HG02938 (cell line): ENCODE data around the gene SNUPN.

Experiments used
- ATAC-seq: cut with Tn5 transposase; IDR thresholded peaks from one replicate; pipeline ENCODE4 v1.9.1; 2021; ENCODE audit warnings: mild to moderate bottlenecking, moderate library complexity; ENCODE audit not compliant: unreplicated experiment

SNUPN gene

DNA sequence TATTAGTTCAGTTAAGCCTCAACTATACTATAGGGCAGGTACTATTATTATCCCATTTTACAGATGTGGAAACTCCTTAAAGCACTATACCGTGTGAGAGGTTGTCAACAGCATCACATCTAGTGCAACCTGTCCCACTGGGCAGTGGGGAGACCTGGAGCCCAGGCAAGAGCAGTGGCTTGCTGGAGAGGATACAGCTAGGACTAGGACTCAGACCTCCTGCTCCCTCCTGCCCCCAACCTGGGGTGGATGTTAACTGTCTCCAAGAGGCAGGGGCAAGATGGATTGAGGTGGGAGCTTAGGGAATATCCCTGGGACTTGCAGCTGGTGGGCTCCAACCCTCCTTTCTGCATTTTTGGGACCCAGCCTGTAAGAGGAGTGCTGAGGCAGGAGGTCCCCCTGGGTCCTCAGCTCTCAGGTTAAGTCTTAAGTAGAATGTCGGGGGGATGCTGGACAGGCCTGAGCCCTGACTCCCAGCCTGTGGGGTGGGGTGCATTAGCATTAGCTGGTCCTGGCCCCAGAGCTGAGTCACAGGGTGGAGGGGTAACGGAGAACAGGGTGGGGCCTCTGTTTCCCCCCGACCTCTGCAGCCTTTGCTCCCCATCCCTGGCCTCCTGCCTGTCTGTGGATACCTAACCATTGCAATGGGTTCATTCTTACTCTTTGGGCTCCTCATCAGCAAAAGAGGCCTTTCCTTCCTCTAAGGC is 28.8 kb upstream of the SNUPN start:
- ATAC-seq: no peak

DNA sequence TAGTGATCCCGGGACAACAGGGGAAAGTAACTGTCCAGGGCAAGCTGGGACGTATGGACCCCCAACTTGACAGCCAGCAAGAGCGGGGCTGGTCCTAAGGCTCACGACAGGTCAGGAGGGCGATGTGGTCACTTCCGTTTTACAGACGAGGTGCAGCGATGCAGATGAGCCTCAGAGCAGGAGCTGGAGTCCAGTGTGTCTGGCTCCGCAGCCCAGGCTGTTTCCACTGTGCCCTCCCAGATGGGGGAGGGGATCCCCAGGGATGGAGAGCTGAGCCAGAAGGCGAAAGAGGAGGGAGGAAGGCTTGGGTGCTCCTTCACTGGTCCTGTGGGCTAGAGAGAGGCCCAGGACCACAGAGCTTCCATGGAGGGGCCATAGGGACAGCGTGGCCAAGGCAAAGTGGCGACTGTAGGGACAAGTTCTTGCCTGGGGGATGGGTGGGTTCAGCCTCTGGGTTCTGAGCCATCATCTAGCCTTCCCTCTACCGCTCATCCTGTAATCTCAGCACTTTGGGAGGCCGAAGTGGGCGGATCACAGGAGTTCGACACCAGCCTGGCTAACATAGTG is 27.9 kb upstream of the SNUPN start:
- ATAC-seq: no peak

DNA sequence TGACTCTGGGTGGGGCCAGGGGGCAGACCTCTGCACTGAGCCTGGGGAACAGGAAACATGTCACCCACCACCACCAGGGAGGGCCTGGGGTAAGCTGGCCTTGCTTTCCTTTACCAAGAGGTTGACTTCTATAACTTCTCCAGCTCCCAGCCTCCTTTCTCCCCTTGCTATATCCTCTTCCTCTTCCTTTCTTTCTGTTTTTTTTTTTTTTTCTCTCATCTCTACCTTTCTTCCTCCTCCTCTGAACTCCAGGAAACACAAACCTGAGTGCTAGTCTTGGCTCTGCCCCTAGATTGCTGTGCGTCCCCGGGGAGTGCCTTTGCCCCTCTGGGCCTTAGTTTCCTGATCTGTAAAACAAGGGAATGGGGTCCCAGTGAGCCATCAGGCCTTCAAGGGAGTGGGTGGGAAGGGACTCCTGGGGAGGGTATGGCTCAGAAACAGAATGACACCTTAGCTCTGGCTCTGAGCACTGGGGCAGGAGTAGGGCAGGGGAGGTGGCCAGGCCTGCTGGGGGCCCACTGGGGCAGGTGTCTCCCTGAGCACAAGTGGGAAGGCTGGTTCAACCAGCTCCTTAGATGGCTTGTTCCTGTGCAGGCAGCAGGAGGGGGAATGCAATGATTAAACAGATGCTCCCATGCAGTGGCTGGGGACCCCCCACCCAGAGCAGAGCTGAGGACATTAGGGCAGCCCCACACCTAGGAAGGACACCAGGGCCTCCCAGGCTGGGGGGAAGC is 26.5 kb upstream of the SNUPN start:
- no peak for ATAC-seq

DNA sequence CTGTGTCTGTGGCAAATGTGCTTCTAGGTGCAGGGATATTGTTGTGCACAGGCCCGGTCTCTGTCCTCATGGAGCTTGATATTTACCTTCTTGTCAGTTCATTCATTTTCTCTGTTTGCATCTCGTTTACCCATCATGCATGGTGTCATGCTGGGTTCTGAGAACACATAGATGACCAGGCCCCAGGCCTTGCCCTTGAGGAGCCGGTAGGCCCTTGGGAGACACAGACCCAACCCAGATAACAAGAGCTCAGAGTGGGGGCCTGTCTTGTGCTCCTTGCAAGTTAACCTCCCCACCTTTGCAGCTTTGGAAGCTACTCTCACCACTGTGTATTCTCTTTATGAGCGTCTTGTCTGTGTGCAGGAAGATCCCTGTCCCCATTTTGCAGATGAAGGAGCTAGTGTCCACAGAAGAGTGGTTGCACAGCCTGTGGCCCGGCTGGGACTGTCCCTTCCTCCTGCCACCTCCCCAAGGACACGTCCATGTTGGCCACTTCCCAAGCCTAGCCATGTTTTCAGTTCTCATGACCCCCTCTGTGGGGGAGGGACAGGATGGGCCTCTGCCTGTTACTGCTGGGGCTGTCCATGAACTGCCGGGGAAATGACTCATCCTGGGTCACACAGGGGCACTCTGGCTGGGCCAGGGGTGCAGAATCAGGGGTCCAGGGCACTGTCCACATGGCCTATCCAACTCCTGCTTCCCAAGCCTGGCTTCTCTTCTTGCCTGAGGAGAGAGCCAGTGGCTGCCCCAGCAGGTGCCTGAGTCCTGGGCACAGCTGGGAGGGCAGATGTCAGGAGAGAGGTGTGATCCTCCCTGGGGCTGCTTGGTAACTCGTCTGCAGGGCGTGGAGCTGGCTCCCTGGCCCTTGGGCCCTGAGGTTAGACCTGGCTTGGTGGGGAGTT is 25.6 kb upstream of the SNUPN start:
- ATAC-seq: no peak

DNA sequence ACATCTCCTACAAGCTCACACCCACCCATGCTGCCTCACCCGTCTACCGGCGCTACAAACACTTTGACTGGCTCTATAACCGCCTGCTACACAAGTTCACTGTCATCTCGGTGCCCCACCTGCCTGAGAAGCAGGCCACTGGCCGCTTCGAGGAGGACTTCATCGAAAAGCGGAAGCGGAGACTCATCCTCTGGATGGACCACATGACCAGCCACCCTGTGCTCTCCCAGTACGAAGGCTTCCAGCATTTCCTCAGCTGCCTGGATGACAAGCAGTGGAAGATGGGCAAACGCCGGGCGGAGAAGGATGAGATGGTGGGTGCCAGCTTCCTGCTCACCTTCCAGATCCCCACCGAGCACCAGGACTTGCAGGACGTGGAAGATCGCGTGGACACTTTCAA is 24.3 kb upstream of the SNUPN start:
- no peak for ATAC-seq

DNA sequence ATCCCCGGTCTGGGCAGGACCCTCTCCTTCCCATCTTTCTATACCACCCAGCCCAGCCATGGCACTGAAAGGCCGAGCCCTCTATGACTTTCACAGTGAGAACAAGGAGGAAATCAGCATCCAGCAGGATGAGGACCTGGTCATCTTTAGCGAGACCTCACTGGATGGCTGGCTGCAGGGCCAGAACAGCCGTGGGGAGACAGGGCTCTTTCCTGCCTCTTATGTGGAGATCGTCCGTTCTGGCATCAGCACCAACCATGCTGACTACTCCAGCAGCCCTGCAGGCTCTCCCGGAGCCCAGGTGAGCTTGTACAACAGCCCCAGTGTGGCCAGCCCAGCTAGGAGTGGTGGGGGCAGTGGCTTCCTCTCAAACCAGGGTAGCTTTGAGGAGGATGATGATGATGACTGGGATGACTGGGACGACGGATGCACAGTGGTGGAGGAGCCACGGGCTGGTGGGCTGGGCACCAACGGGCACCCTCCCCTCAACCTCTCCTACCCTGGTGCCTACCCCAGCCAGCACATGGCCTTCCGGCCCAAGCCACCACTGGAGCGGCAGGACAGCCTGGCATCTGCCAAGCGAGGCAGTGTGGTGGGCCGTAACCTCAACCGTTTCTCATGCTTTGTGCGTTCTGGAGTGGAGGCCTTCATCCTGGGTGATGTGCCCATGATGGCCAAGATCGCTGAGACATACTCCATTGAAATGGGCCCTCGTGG is 23.7 kb upstream of the SNUPN start:
- no peak for ATAC-seq

DNA sequence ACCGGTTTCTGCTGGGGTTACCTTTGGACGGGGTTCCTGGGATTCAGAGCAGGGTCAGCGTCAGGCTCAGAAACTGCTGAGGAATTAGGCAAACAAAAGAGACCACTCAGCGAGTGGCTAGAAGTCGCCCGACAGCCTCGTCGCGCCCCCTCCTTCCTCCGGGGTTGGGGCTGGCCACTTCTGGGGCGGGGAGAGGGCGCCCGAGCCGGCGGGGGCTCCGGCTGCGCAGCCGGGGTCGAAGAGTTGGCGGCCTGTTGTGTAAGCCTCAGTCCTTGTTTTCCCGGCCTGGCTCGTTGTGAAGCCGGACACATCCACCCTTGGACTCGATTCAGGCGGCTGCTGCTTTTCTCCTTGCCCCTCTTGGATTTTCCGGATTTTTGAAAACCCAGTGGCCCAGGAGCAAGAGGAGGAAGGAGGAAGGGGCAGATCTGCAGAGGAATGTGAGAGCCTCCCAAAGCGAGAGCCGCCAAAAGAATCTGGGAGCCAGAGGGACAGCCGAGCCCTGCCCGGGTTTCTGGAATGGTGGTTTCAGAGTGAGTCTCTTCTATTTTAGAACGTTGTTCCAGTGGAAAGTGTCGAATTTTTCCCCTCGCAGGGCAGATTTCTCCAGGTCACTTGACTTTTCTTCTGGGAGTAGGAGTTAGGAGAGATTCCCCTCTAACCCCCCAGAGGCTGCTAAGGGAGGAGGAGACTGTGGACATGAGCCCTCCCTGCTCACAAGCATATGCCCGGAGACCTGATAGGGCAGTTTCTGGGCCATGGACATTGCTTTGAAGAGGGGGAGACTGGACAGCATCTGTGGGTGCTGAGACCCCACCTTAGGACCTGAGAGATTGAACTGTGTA is 22.9 kb upstream of the SNUPN start:
- no peak for ATAC-seq

DNA sequence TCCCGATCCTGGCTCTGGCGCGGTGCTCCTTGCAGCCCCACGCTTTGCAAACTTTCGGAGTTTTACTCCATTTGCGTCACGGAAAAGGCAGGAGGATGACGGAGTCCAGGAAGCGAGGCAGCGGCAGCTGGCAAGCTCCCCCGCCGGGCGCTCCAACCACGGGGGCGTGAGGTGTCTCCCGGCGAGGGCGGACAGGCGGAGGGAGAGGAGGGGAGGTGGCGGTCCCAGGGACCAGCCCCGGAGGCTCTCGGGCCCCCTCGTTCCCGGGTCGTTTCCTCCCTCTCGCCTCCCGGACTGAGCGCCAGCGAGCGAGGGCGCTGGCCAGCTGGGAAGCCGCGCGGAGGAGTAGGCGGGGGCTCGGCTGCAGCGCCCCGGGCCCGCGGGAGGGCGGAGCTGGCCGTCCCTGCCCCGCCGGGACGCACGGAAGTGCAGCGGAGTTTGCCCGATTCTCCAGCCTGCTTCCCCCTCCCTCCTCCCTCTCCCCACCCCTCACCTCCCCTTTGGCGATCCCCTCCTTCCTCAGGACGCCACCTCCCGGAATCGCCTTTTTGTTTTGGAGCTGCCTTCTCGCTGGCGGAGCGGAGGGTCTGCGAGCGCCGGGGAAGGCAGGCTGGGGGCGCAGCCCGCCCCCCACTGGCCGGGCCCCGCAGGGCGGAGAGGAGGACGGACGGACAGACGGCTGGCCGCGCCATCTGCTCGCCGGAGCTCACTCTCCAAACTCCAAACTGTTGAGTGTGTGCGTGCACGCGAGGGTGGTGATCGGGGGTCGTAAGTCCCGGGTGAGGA is 22.0 kb upstream of the SNUPN start, which contains the start of gene SNX33:
Gene SNX33 (plus strand): TSS at position 543 of the 786 bp plus-strand sequence. CDS start 1,191 bp downstream, outside the sequence.
- no peak for ATAC-seq

DNA sequence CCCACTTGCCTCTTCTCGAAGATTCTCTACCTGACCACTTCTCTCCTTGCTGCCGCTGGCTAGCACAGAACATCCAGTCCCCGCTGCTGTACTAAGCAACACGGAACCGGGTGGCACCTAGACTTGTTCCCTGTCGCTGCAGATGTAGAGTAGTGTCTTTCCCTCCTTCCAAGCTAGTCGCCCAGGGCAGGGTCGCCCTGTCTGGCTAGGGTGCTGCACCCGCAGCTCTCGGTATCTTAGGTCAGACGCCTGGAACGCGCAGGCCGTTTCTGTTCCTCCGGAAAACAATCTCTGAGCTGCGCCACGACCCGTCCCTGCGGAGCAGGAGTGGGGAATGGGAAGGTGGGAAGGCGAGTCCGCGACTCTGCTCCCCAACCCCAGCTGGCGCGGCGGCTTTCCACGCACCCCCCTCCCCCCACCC is 21.4 kb upstream of the SNUPN start:
- no peak for ATAC-seq

DNA sequence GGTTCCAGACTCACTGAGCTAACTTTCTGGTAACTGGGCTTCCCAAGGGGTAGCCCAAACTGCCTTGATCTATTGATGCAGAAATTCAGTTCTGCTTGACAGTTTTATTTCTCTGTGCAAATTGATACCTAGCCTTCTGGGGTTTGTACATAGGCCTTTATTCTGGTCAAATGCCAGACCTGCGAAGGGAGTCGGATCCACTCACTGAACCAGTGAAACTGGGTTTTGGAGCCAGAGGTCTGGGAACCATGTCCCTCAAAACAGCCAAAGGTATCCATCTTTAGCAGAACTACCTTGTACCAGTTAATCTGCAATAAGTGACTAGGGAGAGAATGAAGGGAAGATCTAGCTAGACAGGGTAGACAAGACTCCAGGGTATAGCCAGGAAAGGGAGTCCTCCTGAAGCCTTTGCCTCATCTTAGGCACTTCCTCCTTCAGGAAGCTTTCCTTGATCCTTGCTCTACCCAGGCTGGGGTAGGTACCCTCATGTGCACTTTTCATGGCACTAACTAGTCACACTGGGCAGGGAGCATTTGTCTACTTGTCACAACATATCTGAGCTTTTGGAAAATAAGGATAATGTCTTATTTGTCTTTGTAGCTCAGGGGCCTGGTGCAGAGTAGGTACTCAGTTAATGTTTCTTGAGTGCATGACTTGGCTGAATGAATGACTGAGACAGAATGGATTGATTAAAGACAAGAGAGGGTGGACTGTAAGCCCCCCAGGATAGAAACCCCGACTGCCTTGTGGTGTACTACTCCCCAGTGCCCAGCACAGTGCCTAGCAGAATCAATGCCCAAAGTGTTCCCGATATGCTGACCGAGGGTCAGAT is 20.8 kb upstream of the SNUPN start:
- ATAC-seq: no peak

DNA sequence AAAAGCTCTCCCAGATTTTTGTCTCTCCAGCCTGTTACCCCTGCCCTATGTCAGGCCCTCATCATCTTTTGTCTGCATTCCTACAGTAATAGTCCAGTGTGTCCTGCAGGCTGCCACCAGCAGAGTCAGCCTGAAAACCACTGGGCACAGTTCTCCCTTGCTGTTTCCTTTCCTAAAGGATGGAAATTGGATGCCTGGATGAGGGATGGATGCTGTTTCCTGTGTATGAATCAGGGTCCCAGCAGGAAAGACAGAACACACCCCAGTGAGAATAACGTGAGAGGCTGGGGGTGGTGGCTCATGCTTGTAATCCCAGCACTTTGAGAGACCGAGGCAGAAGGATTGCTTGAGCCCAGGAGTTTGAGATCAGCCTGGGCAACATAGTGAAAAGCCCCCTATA is 18.9 kb upstream of the SNUPN start:
- no peak for ATAC-seq

DNA sequence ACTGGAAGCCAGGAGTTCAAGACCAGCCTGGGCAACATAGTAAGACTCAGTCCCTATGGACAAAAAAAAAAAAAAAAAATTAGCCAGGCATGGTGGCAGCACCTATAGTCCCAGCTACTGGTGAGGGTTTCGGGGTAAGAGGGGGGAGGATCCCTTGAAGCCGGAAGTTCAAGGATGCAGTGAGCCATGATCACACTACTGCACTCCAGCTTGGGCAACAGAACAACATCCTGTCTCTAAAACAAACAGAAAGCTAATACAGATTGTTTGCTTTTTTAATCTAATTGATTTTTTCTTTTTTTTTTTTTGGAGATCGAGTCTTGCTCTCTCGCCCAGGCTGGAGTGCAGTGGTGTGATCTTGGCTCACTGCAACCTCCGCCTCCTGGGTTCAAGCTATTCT is 16.1 kb upstream of the SNUPN start:
- ATAC-seq: no peak

DNA sequence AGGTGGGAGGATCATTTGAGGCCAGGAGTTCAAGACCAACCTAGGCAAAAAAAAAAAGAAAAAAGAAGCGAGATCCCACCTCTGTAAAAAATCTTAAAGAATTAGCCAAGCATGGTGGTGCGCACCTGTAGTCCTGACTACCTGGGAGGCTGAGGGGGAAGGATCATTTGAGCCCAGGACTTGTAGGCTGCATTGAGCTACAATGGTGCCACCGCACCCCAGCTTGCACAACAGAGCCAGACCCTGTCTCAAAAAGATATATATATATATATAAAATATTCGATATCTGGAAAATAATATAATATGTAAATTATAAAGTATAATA is 15.6 kb upstream of the SNUPN start:
- ATAC-seq: no peak

DNA sequence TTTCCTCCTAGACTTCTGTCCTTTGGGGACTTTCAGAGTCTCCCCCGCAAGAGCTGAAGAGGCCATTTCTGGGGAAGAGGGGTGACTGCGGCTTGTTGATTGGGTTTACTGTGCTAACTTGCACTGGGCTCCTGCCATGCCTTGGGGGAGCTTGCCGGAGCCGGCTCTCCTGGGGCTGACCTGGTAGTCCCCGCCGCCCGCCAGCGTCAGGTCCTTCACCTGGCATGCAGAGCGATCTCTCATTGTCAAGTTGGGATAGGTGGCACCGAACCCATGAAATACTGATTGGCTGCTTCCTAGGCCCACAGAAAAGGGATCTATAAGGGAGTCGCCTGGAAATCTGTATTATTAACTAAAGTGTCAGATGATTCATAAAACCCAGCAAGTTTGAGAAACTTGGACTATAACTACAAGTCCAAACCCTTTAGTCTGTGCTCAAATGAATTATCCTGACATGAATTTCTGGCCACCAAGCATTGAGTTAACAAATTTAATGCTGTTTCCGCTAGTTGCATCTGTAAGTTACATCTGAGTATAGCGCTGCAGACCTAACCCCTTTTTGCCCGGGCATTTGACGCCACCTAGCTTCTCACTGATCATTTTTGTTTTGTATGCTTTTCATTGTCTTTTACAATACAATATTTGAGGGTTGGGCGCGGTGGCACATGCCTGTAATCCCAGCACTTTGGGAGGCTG is 15.1 kb upstream of the SNUPN start:
- peak; percentile 26 for ATAC-seq

DNA sequence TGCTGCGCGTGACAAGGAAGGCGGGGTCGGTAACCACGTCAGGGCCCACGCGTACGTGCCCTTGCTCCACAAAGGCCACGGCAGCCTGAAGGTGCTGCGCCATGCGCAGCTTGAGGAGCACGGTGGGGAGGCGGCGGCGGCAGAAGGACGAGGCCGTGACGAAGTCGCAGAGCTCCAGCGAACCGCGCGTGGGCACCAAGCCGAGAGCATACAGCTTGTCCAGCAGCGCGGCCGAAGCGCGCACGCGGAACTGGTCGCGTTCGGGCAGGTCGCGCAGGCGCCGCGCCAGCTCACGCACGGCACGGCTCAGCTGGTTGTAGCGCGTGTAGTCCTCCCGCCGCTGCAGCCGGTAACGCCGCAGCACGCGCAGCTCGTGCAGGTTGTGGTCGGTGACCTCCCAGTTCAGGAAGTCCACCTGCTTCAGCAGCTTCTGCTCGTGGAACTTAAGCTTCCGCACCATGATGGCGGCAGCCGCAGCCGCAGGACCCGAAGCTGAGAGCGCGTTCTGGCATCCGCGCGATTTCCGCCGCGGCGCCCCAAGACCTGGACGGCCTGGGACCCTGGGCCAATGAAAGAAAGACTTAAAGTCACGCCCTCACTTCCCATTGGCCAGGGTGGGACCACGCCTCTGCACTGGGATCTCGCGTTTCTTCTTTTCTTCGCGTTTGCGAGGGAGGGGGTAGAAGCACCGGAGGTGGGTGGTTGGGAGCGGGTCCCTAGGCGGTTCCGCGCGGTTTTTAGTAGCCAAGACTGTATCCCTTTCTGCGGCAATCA is 14.4 kb upstream of the SNUPN start, which contains the start of gene IMP3:
Gene IMP3 (minus strand): TSS at position 516 of the 774 bp plus-strand sequence. CDS start 56 bp downstream, at position 460.
- ATAC-seq: peak; percentile 84

DNA sequence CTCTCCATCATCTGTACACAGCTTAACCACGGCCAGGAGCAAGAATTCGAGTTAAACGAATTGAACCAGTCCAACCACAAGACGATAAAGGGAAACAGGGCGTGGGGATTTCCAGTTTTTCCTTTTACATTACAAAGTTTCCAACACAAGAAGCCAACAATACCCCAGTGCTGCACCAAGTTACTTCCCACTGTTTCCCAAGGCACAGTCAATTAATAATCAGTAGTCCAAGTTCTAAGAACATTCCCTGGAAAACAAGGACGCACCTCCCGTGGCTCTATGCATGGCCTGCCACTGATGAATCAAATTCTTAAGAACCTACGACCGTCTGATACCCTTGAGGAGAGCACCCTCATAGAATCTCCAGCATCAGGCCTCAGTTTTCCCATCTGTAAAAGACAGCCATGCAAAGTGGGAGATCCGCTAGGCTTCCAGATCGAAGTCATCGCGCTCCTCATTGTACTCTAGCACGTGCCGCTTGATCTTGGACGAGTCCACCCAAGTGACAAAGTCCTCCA is 13.7 kb upstream of the SNUPN start:
- ATAC-seq: no peak
